Neural crest cell (in vitro differentiated cells): ENCODE results near the gene GLT1D1. TPM values are rescaled to one million over a fixed set of nuclear protein-coding genes. Genes with fewer than 3 reads are reported as not detected.

Source experiments
- DNase-seq: peaks from one replicate; pipeline ENCODE4 v3.0.0; 2021; ENCODE audit warnings: low read depth, mixed read lengths, low spot score
- H3K27ac Mint-ChIP-seq: one replicate; pipeline ENCODE4 v1.8.0; 2021; ENCODE audit warnings: mild to moderate bottlenecking, mixed read lengths; ENCODE audit not compliant: unreplicated experiment
- H3K27me3 Mint-ChIP-seq: 2 replicates; pipeline ENCODE4 v1.8.0; 2021; ENCODE audit warnings: low read depth, mild to moderate bottlenecking, mixed read lengths
- H3K36me3 Mint-ChIP-seq: 2 replicates; pipeline ENCODE4 v1.8.0; 2021; ENCODE audit warnings: low read depth, mild to moderate bottlenecking, mixed read lengths
- H3K4me1 Mint-ChIP-seq: 2 replicates; pipeline ENCODE4 v1.8.0; 2021; ENCODE audit warnings: mixed read lengths
- H3K4me3 Mint-ChIP-seq: one replicate; pipeline ENCODE4 v1.8.0; 2021; ENCODE audit warnings: mild to moderate bottlenecking, mixed read lengths
- H3K9me3 Mint-ChIP-seq: 2 replicates; pipeline ENCODE4 v1.8.0; 2021; ENCODE audit warnings: mixed read lengths
- CTCF ChIP-seq: fragments of 200-600 bp; sonication (generic); conservative IDR thresholded peaks from 2 replicates; pipeline ENCODE4 v1.5.0; 2021; ENCODE audit warnings: antibody characterized with exemption, mild to moderate bottlenecking
- total RNA-seq: library from RNA; stranded (reverse); gene quantifications from 2 replicates; pipeline ENCODE4 v1.2.1, GENCODE V29; 2021

Gene GLT1D1
- total RNA-seq, 1 donor from 2014 or later, result 7.4 TPM

- peaks cover 6% of the 10 kb centered on the region for H3K36me3 Mint-ChIP-seq
- no peak for DNase-seq
- H3K27ac Mint-ChIP-seq, result peak overlapping the region; percentile 76
- H3K9me3 Mint-ChIP-seq, result peaks cover under 1% of the 10 kb centered on the region
- peaks cover 26% of the 10 kb centered on the region for H3K4me1 Mint-ChIP-seq
- H3K27me3 Mint-ChIP-seq, result no peaks in the 10 kb centered on the region
- no peak for TF ChIP-seq CTCF
- no peak overlapping the region for H3K4me3 Mint-ChIP-seq
Observed at GRCh38 chr12:128861226-128862016, 8.1 kb downstream of the GLT1D1 start.

GRCh38 chr12:128863957-128864356 is 10.7 kb downstream of the GLT1D1 start:
- Mint-ChIP-seq H3K4me1 (peaks cover 18% of the 10 kb centered on the region), H3K27ac (peak overlapping the region; percentile 38), H3K27me3 (no peaks in the 10 kb centered on the region), H3K4me3 (no peak overlapping the region), H3K36me3 (peaks cover 4% of the 10 kb centered on the region), H3K9me3 (no peaks in the 10 kb centered on the region)
- no peak for TF ChIP-seq CTCF
- no peak for DNase-seq

DNA sequence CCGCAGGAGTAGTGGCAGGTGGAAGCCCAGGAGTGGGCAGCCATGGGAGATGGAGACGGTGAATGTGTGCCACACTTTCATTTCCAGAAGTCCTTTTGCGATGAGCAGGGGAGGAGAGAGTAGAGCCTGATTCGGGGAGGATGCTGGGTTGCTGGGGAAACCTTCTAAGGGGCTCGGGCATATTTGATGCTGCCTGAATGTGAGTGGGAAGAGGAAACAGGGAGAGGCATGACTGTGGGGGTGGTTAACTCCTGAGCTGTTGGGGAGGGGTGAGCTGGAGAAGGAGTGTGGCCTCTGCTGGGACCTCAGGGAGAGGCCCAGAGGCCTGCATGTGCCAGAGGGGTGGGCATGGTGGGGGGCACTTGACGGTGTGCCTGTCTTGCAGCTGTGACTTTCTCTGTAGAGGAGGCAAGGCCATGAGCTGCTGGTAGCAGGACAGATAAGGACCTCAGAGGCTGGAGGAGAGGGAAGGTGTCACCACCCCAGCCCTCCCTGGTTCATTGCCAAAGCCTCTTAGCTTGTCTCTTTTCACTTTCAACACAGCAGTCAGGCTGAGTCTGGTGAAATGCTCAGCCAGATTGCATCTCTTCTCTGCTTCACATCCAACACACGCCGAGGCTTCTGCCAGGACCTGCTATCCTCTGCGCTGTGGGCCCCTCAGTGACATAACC is 11.4 kb downstream of the GLT1D1 start:
- no peak for TF ChIP-seq CTCF
- peaks cover 18% of the 10 kb centered on the region for H3K4me1 Mint-ChIP-seq
- no peak overlapping the region for H3K4me3 Mint-ChIP-seq
- H3K27me3 Mint-ChIP-seq, result no peaks in the 10 kb centered on the region
- peaks cover 2% of the 10 kb centered on the region for H3K36me3 Mint-ChIP-seq
- H3K9me3 Mint-ChIP-seq, result no peaks in the 10 kb centered on the region
- DNase-seq, result no peak
- H3K27ac Mint-ChIP-seq, result peak overlapping the region; percentile 70

- H3K9me3 Mint-ChIP-seq, result no peaks in the 10 kb centered on the region
- H3K27me3 Mint-ChIP-seq, result no peaks in the 10 kb centered on the region
Observed at GRCh38 chr12:128867466-128867865, 14.2 kb downstream of the GLT1D1 start.

DNA sequence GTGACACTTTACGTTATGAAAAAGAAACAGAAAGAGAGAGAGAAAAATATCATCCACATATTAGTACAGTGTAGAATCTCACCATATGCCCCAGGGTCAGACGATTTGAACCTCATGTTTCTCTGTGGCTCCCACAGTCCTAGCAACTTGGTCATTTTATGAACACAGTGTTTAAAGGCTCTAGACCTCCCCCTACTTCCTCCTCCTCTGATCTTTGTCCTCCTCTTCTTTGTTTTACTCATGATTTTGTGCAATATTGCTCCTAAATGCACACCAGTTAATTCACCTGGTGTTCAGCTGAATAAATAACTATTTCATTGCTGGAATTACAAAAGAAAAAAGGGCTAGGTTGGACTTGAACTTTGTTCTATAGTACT is 18.2 kb downstream of the GLT1D1 start:
- Mint-ChIP-seq H3K36me3 (peaks cover 10% of the 10 kb centered on the region), H3K27me3 (no peaks in the 10 kb centered on the region), H3K4me3 (no peak overlapping the region), H3K9me3 (peaks cover 6% of the 10 kb centered on the region), H3K4me1 (peaks cover 5% of the 10 kb centered on the region), H3K27ac (no peak overlapping the region)
- TF ChIP-seq CTCF, result no peak
- no peak for DNase-seq

More at GRCh38 chr12:128867466-128867865, 14.2 kb downstream of the GLT1D1 start:
- no peak for TF ChIP-seq CTCF
- Mint-ChIP-seq H3K36me3 (no peaks in the 10 kb centered on the region), H3K4me3 (no peak overlapping the region), H3K4me1 (peaks cover 14% of the 10 kb centered on the region), H3K27ac (peak overlapping the region; percentile 29)
- DNase-seq, result no peak
